Epithelial cell of proximal tubule (primary cell): ENCODE measurements around the gene DNAJB6. TPM values are rescaled to one million over a fixed set of nuclear protein-coding genes. Genes with fewer than 3 reads are reported as not detected.

ENCODE experiments used
- DNase-seq: peaks from one replicate; pipeline ENCODE4 v3.0.0-alpha.2; 2011; ENCODE audit warnings: low read depth
- H3K4me3 ChIP-seq: 2 replicates; pipeline ENCODE4 v1.5.1; 2011; ENCODE audit warnings: low read depth, mild to moderate bottlenecking, low read length
- CTCF ChIP-seq: conservative IDR thresholded peaks from 2 replicates; pipeline ENCODE4 v1.5.1; 2012; ENCODE audit warnings: low read depth, mild to moderate bottlenecking, low read length
- total RNA-seq: library from RNA; depleted of rRNA; stranded (reverse); fragments of >200 nt; gene quantifications from 2 replicates; pipeline ENCODE4 v1.2.3, GENCODE V29; 2015

The DNAJB6 gene
- total RNA-seq, 1 donor from 2014 or later = 108 TPM

GRCh38 chr7:157400171-157400860 lies 63.5 kb downstream of the DNAJB6 start:
- H3K4me3 ChIP-seq = no peak overlapping the region
- no peak for TF ChIP-seq CTCF
- DNase-seq = no peak

- no peak for DNase-seq
- TF ChIP-seq CTCF = no peak
- H3K4me3 ChIP-seq = no peak overlapping the region
These were observed 65.0 kb downstream of the DNAJB6 start for GRCh38 chr7:157401567-157402387.

GRCh38 chr7:157402388-157402703 lies 65.5 kb downstream of the DNAJB6 start:
- no peak for DNase-seq
- TF ChIP-seq CTCF = no peak
- no peak overlapping the region for H3K4me3 ChIP-seq

- no peak for TF ChIP-seq CTCF
- DNase-seq = no peak
These were observed 66.2 kb downstream of the DNAJB6 start for GRCh38 chr7:157402911-157403534.

GRCh38 chr7:157403646-157404401 lies 67.0 kb downstream of the DNAJB6 start:
- no peak overlapping the region for H3K4me3 ChIP-seq
- no peak for TF ChIP-seq CTCF
- no peak for DNase-seq

More at GRCh38 chr7:157402911-157403534, 66.2 kb downstream of the DNAJB6 start:
- H3K4me3 ChIP-seq = no peak overlapping the region

GRCh38 chr7:157404845-157405481 lies 68.2 kb downstream of the DNAJB6 start:
- DNase-seq = no peak
- TF ChIP-seq CTCF = no peak

More at GRCh38 chr7:157404845-157405481, 68.2 kb downstream of the DNAJB6 start:
- no peak overlapping the region for H3K4me3 ChIP-seq
